GM12873 (cell line): Measurements from ENCODE around the gene SPINK4.

ENCODE experiments used
- CTCF ChIP-seq: IDR thresholded peaks from 2 replicates; pipeline ENCODE4 v1.5.1; 2012; ENCODE audit warnings: low read depth, mild to moderate bottlenecking, moderate library complexity, low read length, control low read depth; ENCODE audit not compliant: insufficient read depth; ENCODE audit errors: missing control alignments

Gene SPINK4

DNA sequence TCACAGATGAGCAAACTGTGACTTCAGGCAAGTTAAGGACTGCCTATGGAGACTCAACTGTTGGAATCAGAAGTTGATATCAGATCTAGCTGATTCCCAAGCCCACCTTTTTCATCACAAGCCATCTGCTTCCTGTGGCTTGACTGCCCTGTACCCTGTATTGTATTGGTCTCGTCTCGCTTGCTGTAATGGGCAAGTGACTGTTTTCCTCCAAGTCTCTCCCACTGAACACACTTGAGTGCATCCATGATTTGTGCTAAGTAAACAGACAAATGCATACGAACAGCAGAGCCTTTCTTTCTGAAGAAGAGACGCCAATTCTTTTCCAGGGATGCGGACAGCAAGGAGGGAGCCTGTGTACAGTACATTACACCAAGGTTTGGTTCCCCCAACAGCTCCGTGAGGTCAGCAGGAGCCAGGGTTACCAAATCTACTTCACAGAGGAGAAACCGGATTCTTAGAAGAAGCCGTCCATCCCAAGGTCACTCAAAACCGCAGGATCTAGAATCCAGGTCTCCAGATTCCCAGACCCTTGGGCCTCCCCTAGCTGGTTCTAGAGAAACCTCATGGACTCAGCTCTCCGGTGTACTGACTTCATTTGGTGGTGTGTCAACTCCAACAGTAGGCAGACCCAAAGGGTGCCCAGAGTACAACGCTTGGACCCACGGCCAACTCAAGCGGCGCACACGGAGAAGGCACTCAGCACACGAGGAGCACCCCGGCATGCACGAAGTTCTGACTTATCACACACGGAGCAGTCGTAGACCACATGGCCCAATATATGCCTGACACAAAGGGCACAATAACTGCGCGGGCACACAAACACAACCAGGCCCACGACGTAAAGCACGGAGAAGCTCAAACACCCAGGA lies 23.4 kb downstream of the SPINK4 start:
- no peak for TF ChIP-seq CTCF

DNA sequence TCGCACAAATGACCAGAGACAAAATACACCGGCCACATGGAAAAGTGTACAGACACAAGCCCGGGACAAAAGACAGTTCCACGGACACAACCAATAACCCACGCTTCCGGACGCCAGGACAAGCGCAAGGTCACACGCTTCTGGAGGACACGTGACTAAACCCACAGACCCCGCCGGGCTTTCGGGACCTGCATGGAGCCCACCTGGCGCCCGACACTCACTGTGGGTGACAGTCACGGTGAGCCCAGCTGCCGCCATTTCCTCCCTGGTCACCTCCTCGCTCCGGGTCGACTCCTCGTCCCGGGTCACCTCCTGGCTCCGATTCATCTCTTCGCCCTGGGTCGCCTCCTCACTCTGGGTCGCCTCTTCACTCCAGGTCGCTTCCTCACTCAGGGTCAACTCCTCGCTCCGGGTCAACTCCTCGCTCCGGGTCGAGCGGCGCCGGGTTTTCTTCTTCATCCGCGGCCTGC lies 24.1 kb downstream of the SPINK4 start:
- TF ChIP-seq CTCF, result no peak

GRCh38 chr9:33264473-33265177 lies 24.7 kb downstream of the SPINK4 start, which contains the start of the genes BAG1 and CHMP5:
BAG1 (minus strand) TSS chr9:33264708.
CHMP5 (plus strand) TSS chr9:33265049; CDS start chr9:33265079, 30 bp downstream.
- TF ChIP-seq CTCF, result peak; percentile 15

DNA sequence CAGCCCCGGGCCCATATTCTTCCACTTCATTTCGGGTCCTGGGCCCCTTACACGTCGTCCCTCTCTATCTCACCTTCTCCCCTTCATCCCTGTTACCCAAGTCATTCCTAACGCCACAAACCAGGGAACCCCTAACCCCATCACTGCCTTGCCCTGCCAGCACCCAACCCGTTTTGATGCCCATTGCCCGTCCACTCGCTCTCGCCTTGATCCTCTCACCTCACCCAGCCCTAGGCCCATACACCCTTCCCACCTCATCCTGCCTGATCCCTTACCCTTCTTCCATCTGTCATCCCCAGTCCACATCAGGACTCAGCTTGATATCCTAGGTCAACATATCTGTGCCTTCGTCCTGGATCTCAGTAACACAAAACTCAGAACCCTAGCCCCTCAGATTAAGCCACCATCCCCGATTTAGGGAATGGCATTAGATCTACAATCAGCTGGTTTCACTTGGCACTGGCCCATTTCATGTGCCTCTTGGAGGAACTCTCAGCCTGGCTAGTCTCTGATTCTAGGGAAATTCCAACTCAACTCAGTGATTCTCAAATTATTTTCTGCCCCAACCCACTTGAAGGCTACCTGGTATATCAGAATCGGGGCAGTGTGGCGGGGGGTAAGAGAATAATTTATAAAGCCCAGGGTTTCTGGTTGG lies 25.4 kb downstream of the SPINK4 start:
- TF ChIP-seq CTCF, result no peak

GRCh38 chr9:33267151-33267767 lies 27.3 kb downstream of the SPINK4 start:
- no peak for TF ChIP-seq CTCF

GRCh38 chr9:33270146-33270545 lies 30.2 kb downstream of the SPINK4 start:
- TF ChIP-seq CTCF, result no peak
